Hepatocyte (in vitro differentiated cells): ENCODE data around the gene LMBRD2. TPM values are rescaled to one million over a fixed set of nuclear protein-coding genes. Genes with fewer than 3 reads are reported as not detected.

Source experiments
- DNase-seq: peaks from one replicate; pipeline ENCODE4 v3.0.0-alpha.2; 2016; ENCODE audit warnings: low spot score
- H2AFZ ChIP-seq: fragments of 200-600 bp; sonication (generic); 2 replicates; pipeline ENCODE4 v1.6.0; 2016; ENCODE audit warnings: antibody characterized with exemption, mild to moderate bottlenecking
- H3K27ac ChIP-seq: fragments of 200-600 bp; sonication (generic); 2 replicates; pipeline ENCODE4 v1.5.1; 2016; ENCODE audit warnings: mild to moderate bottlenecking
- H3K27me3 ChIP-seq: fragments of 200-600 bp; sonication (generic); 2 replicates; pipeline ENCODE4 v1.6.1; 2016
- H3K36me3 ChIP-seq: fragments of 200-600 bp; sonication (generic); replicated peaks from 2 replicates; pipeline ENCODE4 v1.5.1; 2016; ENCODE audit warnings: low read depth; ENCODE audit not compliant: insufficient read depth
- H3K4me1 ChIP-seq: fragments of 200-600 bp; sonication (generic); 2 replicates; pipeline ENCODE4 v1.5.1; 2016; ENCODE audit warnings: mild to moderate bottlenecking, moderate library complexity; ENCODE audit not compliant: insufficient read depth
- H3K4me2 ChIP-seq: fragments of 200-600 bp; sonication (generic); 2 replicates; pipeline ENCODE4 v1.6.0; 2016
- H3K4me3 ChIP-seq: fragments of 200-600 bp; sonication (generic); 2 replicates; pipeline ENCODE4 v1.5.1; 2016; ENCODE audit warnings: mild to moderate bottlenecking
- H3K79me2 ChIP-seq: fragments of 200-600 bp; sonication (generic); 2 replicates; pipeline ENCODE4 v1.6.0; 2017; ENCODE audit warnings: mild to moderate bottlenecking
- H3K9me2 ChIP-seq: fragments of 200-600 bp; sonication (generic); replicated peaks from 2 replicates; pipeline ENCODE4 v1.6.0; 2017; ENCODE audit warnings: mild to moderate bottlenecking; ENCODE audit not compliant: insufficient read depth
- H3K9me3 ChIP-seq: fragments of 200-600 bp; sonication (generic); 2 replicates; pipeline ENCODE4 v1.5.1; 2016; ENCODE audit warnings: low read depth, mild to moderate bottlenecking
- H4K20me1 ChIP-seq: fragments of 200-600 bp; sonication (generic); 2 replicates; pipeline ENCODE4 v1.6.0; 2016; ENCODE audit warnings: mild to moderate bottlenecking; ENCODE audit not compliant: insufficient read depth, poor library complexity, severe bottlenecking
- EZH2 ChIP-seq: fragments of 200-600 bp; sonication (generic); IDR thresholded peaks from 2 replicates; pipeline ENCODE4 v1.6.1; 2016; ENCODE audit warnings: antibody characterized with exemption, mild to moderate bottlenecking, borderline replicate concordance
- EZH2phosphoT487 ChIP-seq: fragments of 200-600 bp; sonication (generic); IDR thresholded peaks from one replicate; pipeline ENCODE4 v1.6.1; 2018; ENCODE audit warnings: antibody characterized with exemption, mild to moderate bottlenecking, low read depth, moderate library complexity; ENCODE audit not compliant: unreplicated experiment, severe bottlenecking
- WGBS: methylation state at CpG from one replicate; pipeline ENCODE4 v1.1.6; 2016; ENCODE audit warnings: low lambda C conversion rate; ENCODE audit errors: missing lambda C conversion rate; 5-methylcytosine and 5-hydroxymethylcytosine counted together
- polyA plus RNA-seq: library from polyadenylated mRNA; unstranded; fragments of >200 nt; fragmentation: Nextera tagmentation; extraction: Ambion mirVana; gene quantifications from 2 replicates; pipeline ENCODE4 v1.2.1, GENCODE V29; 2016
- total RNA-seq: library from RNA; depleted of rRNA; stranded (reverse); fragments of >200 nt; gene quantifications from 2 replicates; pipeline ENCODE4 v1.2.3, GENCODE V29; 2014
- TF ChIP-seq, protein P1 (sequence below): fragments of 200-600 bp; sonication (generic); IDR thresholded peaks from 2 replicates; pipeline ENCODE4 v1.5.1; 2016; ENCODE audit warnings: antibody characterized with exemption, mild to moderate bottlenecking; ENCODE audit not compliant: poor library complexity

Gene LMBRD2
- total and polyA plus RNA-seq, 2 experiments from 2014 or later = 4.5 to 27.9 TPM

DNA sequence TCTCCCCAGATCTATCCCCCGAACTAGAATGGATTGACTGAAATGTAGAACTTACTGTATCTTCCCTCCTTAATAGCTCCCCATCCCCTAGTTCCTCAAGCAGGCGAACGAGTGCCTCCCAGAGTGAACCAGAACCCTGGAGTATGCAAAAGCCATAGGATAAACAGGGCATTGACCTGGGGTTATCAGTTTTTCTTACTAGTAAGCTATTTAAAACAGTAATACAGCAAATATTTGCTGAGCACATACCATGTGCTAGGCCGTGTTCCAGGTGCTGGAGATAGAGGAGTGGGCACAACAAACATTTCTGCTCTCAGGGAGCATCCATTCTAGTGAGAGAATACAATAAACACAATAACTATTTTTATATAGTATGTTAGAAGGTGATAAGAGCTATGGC, 2.0 kb upstream of the LMBRD2 start:
- Histone ChIP-seq H3K4me2 (peak overlapping the region; percentile 88), H3K4me1 (peaks cover 52% of the 10 kb centered on the region), H3K79me2 (peaks cover 76% of the 10 kb centered on the region)

DNA sequence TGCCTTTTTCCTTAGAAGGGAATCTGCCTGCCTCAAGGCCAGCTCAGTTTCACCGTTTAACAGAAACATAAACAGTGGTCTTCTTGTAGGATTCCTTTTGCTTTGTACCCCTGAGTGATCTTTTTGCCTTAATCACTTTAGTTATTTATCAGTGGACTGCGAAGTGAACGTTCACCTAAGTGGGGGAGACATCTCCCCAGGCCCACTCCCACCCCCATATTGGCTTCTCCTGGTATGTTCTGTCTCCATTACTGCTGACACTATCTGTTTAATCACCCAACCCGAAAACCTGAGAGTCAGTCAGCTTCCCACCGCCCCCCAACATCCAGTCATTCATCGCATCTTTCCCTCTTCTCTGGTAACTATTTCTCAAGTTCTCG, 1.6 kb upstream of the LMBRD2 start:
- Histone ChIP-seq H3K4me2 (peak overlapping the region; percentile 88), H3K9me2 (no peaks in the 10 kb centered on the region), H3K27me3 (no peaks in the 10 kb centered on the region), H3K4me3 (peak overlapping the region; percentile 15), H2AFZ (no peak overlapping the region), H4K20me1 (no peaks in the 10 kb centered on the region), H3K9me3 (no peaks in the 10 kb centered on the region), H3K4me1 (peaks cover 48% of the 10 kb centered on the region), H3K36me3 (no peaks in the 10 kb centered on the region), H3K27ac (peak overlapping the region; percentile 72), H3K79me2 (peaks cover 76% of the 10 kb centered on the region)
- TF ChIP-seq, protein P1, sequence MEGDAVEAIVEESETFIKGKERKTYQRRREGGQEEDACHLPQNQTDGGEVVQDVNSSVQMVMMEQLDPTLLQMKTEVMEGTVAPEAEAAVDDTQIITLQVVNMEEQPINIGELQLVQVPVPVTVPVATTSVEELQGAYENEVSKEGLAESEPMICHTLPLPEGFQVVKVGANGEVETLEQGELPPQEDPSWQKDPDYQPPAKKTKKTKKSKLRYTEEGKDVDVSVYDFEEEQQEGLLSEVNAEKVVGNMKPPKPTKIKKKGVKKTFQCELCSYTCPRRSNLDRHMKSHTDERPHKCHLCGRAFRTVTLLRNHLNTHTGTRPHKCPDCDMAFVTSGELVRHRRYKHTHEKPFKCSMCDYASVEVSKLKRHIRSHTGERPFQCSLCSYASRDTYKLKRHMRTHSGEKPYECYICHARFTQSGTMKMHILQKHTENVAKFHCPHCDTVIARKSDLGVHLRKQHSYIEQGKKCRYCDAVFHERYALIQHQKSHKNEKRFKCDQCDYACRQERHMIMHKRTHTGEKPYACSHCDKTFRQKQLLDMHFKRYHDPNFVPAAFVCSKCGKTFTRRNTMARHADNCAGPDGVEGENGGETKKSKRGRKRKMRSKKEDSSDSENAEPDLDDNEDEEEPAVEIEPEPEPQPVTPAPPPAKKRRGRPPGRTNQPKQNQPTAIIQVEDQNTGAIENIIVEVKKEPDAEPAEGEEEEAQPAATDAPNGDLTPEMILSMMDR = no peak
- TF ChIP-seq EZH2 (no peak), EZH2phosphoT487 (no peak)
- no peak for DNase-seq
- 54% methylated on average over 7 of the region's 7 CpGs for WGBS

More for the DNA sequence above, 2.0 kb upstream of the LMBRD2 start:
- no peaks in the 10 kb centered on the region for H3K36me3 ChIP-seq
- H4K20me1 ChIP-seq = no peaks in the 10 kb centered on the region
- H2AFZ ChIP-seq = no peak overlapping the region
- H3K9me2 ChIP-seq = no peaks in the 10 kb centered on the region
- no peaks in the 10 kb centered on the region for H3K27me3 ChIP-seq
- H3K9me3 ChIP-seq = no peaks in the 10 kb centered on the region
- WGBS = 38% methylated on average over 4 of the region's 4 CpGs
- peak overlapping the region; percentile 72 for H3K27ac ChIP-seq
- DNase-seq = no peak
- H3K4me3 ChIP-seq = no peak overlapping the region
- TF ChIP-seq, protein P1 = no peak
- TF ChIP-seq EZH2 (no peak), EZH2phosphoT487 (no peak)

DNA sequence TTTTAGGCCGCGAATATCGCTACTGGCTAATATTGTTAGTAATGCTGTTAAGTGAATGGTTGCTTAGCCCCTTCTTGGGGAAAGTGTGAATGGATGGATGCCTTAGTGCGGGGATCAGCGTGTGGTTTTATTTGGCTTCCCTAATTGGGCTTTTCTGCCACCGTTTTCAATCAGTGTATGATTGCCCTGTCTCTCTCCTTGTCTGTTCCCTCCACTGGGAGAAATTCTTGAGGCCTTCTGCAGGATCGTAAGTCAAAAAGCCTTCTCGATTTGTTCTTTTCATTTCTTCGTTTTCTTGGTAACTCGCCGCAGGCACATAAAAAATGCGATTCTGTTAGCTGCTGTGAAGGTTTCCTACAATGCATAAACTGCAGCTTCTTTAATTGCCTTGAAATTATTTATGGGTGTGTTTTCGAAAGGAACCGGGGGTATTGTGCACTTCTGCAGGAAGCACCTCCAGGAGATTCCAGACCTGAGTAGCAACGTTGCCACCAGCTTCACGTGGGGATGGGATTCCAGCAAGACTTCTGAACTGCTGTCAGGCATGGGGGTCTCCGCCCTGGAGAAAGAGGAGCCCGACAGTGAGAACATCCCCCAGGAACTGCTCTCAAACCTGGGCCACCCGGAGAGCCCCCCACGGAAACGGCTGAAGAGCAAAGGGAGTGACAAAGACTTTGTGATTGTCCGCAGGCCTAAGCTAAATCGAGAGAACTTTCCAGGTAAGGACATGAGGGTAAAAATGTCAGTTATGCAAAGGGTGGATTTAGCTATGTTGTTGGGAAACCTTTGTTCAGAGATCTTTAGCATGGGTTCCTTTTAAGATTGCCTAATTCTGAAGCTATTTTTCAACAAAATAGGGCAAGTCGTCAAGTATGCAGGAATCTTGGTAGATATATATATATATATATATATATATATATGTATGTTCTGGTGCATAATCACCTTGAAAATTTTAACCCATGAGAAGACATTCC, 924 bp upstream of the LMBRD2 start:
- Histone ChIP-seq H3K4me3 (peak overlapping the region; percentile 15), H3K9me3 (no peaks in the 10 kb centered on the region), H3K4me1 (peaks cover 41% of the 10 kb centered on the region), H3K9me2 (no peaks in the 10 kb centered on the region), H3K27ac (peak overlapping the region; percentile 72), H3K27me3 (no peaks in the 10 kb centered on the region), H3K36me3 (no peaks in the 10 kb centered on the region), H4K20me1 (no peaks in the 10 kb centered on the region), H3K4me2 (peak overlapping the region; percentile 88), H3K79me2 (peaks cover 76% of the 10 kb centered on the region), H2AFZ (peak overlapping the region; percentile 28)
- no peak for DNase-seq
- 1% methylated on average over 24 of the region's 24 CpGs for WGBS
- TF ChIP-seq, protein P1 = no peak
- TF ChIP-seq EZH2phosphoT487 = no peak
- TF ChIP-seq EZH2 = no peak
